Psoas muscle (tissue), 8 donors: ENCODE results near the gene SH3TC1. TPM values are rescaled to one million over a fixed set of nuclear protein-coding genes. Genes with fewer than 3 reads are reported as not detected.

Source experiments
- ATAC-seq, 4 donors: fragments of 200-7000 bp; cut with Tn5 transposase; one replicate each; pipeline ENCODE4 v1.9.1; 2020; ENCODE audit warnings: moderate library complexity in 3 of 4, mild to moderate bottlenecking in 2 of 4
- DNase-seq, 2 donors: peaks; one replicate each; pipeline ENCODE4 v3.0.0-alpha.2; 2020
- H3K27ac ChIP-seq: fragments of 200-600 bp; one replicate; pipeline ENCODE4 v1.8.0; 2022
- H3K27me3 ChIP-seq, 3 donors: fragments of 200-600 bp in 1 of 3; one replicate each; pipeline versions ENCODE4 v1.6.1 to v1.8.0; 2013 to 2022; ENCODE audit warnings: low read length in 2 of 3, mild to moderate bottlenecking in 2 of 3, moderate library complexity in 1 of 3; ENCODE audit not compliant: insufficient read depth in 3 of 3
- H3K36me3 ChIP-seq, 2 donors: fragments of 200-600 bp in 1 of 2; one replicate each; pipeline versions ENCODE4 v1.6.1 to v1.8.0; 2013 to 2022; ENCODE audit warnings: low read depth in 1 of 2, mild to moderate bottlenecking in 1 of 2, moderate library complexity in 1 of 2; ENCODE audit not compliant: insufficient read depth in 1 of 2
- H3K4me1 ChIP-seq: fragments of 200-600 bp; one replicate; pipeline ENCODE4 v1.8.0; 2022
- H3K4me3 ChIP-seq: fragments of 200-600 bp; one replicate; pipeline ENCODE4 v1.8.0; 2022; ENCODE audit warnings: mild to moderate bottlenecking
- H3K9me3 ChIP-seq: fragments of 200-600 bp; one replicate; pipeline ENCODE4 v1.8.0; 2022
- CTCF ChIP-seq: fragments of 200-600 bp; IDR thresholded peaks from one replicate; pipeline ENCODE4 v1.8.0; 2022; ENCODE audit warnings: antibody characterized with exemption
- WGBS, 3 donors: extraction: QIAGEN DNeasy Blood & Tissue Kit; methylation state at CpG; one replicate each; pipeline versions ENCODE4 v1.1.6 to v1.1.7; 2013; 5-methylcytosine and 5-hydroxymethylcytosine counted together
- intact Hi-C, 2 donors: fragments of 100-400 bp; cut with DNase I; formaldehyde crosslinking; loops; one replicate each; pipeline versions ENCODE4 v1.11.0 to v1.14.2; 2022
- polyA plus RNA-seq, 3 donors: library from polyadenylated mRNA; stranded (reverse); fragments of 200-250 nt; gene quantifications; one replicate each; pipeline ENCODE4 v1.2.3, GENCODE V29; 2013
- total RNA-seq, 4 donors: library from RNA; stranded (reverse); fragmentation: NEBNext Ultra II Directional in 2 of 4; extraction: Animal tissue kit (Norgen Biotek cat#: 25700) in 2 of 4; gene quantifications; one replicate each; pipeline versions ENCODE4 v1.2.1 to v1.2.4, GENCODE V29; 2021 to 2023
- donor health status: healthy with polysubstance abuse.
- donor health status: DM: no; HTN: no; CAD: no; lungs with moderate emphysema.
- donor health status: Bipolar disorder and iron deficiency.
- donor health status: healthy.
- donor health status: DM: yes; HTN: yes; CAD: no.
- donor health status: DM: no; HTN: no; CAD: no.
- donor health status: DM: no; HTN: no; CAD: no.
- donor health status: DM: yes; HTN: yes; CAD: no.

The SH3TC1 gene
- total and polyA plus RNA-seq, 7 donors = 1.9 to 7.9 (median 4.7) TPM

DNA sequence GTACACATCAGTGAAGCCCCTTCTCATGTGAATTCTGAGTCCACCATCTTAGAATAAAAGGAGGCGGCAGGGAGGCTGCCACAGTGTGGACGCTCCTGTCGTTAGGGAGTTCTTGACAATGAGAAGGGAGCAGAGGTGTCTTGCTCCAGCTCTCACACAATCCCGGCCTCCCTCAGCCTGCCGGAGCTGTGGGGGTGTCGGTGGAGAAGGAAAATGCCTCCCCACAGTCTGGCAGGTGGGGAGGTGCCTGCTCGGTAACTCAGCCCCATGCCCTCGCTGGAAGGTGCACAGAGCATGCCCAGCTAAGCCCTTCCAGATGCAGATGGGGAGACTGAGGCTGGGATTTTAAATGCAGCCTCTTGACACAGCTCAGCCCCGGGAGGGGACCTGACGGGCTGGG, 20.0 kb upstream of the SH3TC1 start:
- no peak overlapping the region for H3K4me3 ChIP-seq
- intact Hi-C loops = loop anchor here in 1 of 2 donors (5.0 kb wide), 1 partner anchor 223 kb away; no protein-coding TSS in a partner anchor

GRCh38 chr4:8179771-8180170, 19.3 kb upstream of the SH3TC1 start:
- ATAC-seq (no peak), DNase-seq (no peak)
- H3K4me1 ChIP-seq = peaks cover 26% of the 10 kb centered on the region
- H3K9me3 ChIP-seq = no peaks in the 10 kb centered on the region
- intact Hi-C loops = loop anchor here in 1 of 2 donors (5.0 kb wide), 1 partner anchor 223 kb away; no protein-coding TSS in a partner anchor
- no peak overlapping the region for H3K4me3 ChIP-seq
- no peak for TF ChIP-seq CTCF
- 77 to 83% (median 82%) methylated on average over 9 of the region's 9 CpGs for WGBS, 3 donors
- H3K27ac ChIP-seq = no peak overlapping the region
- no peaks in the 10 kb centered on the region for H3K36me3 ChIP-seq
- H3K27me3 ChIP-seq = no peaks in the 10 kb centered on the region

More for the DNA sequence above, 20.0 kb upstream of the SH3TC1 start:
- Histone ChIP-seq H3K9me3 (no peaks in the 10 kb centered on the region), H3K27me3 (no peaks in the 10 kb centered on the region), H3K4me1 (peaks cover 26% of the 10 kb centered on the region), H3K27ac (no peak overlapping the region), H3K36me3 (no peaks in the 10 kb centered on the region)
- DNase-seq (no peak), ATAC-seq (no peak)
- no peak for TF ChIP-seq CTCF
- 86 to 92% (median 88%) methylated on average over 10 of the region's 10 CpGs for WGBS, 3 donors

GRCh38 chr4:8180310-8181093, 18.6 kb upstream of the SH3TC1 start:
- no peak for TF ChIP-seq CTCF
- WGBS, 3 donors = 82 to 88% (median 82%) methylated on average over 8 of the region's 8 CpGs
- Histone ChIP-seq H3K4me3 (no peak overlapping the region), H3K4me1 (peaks cover 26% of the 10 kb centered on the region), H3K36me3 (no peaks in the 10 kb centered on the region), H3K9me3 (no peaks in the 10 kb centered on the region), H3K27ac (no peak overlapping the region), H3K27me3 (no peaks in the 10 kb centered on the region)
- no peak for DNase-seq
- intact Hi-C loops = no loop called here
- no peak for ATAC-seq

DNA sequence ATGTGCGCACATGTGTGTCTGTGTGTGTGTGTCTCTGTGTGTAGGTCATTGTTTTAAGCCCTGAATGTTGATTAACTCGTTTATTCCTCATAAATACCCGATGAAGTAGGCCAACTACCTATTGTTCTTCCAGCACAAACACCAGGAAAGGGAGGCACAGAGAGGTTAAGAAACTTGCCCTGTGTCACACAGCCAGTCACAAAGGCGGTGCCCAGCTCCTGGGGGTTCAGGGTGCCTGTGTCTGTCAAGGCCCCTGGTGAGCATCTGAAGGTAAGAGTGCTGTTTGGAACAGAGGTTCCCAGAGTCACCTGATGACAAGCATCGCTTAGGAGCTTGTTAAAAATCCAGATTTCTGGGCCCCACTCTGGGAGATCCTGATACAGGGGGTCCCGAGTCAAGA, 18.0 kb upstream of the SH3TC1 start:
- H3K27ac ChIP-seq = no peak overlapping the region
- H3K9me3 ChIP-seq = no peaks in the 10 kb centered on the region
- H3K27me3 ChIP-seq = no peaks in the 10 kb centered on the region
- no peak for DNase-seq
- peaks cover 26% of the 10 kb centered on the region for H3K4me1 ChIP-seq
- no peaks in the 10 kb centered on the region for H3K36me3 ChIP-seq
- TF ChIP-seq CTCF = no peak
- intact Hi-C loops = no loop called here
- whole genome bisulfite sequencing, 3 donors = 91 to 95% (median 92%) methylated on average over 6 of the region's 6 CpGs
- H3K4me3 ChIP-seq = no peak overlapping the region
- ATAC-seq = no peak
